OCI-M2 (cell line): ENCODE results near the gene CYB561.
"Not testable (repeated sequence)": the region's sequence is repeated elsewhere in the genome, so short reads cannot be mapped to it uniquely, and the experiment has no call there.

ENCODE experiments used
- DNase-seq: peaks from one replicate; lab custom pipeline; 2025; ENCODE audit not compliant: unreplicated experiment; lab: John Stamatoyannopoulos, UW

The CYB561 gene

GRCh38 chr17:63479495-63480184 is 33.5 kb upstream of the CYB561 start:
- no peak for DNase-seq

GRCh38 chr17:63478814-63479494 is 32.8 kb upstream of the CYB561 start:
- DNase-seq: peak; percentile 25

GRCh38 chr17:63477480-63478440 is 31.7 kb upstream of the CYB561 start:
- no peak for DNase-seq

- no peak for DNase-seq
Measured at GRCh38 chr17:63476854-63477479, 30.9 kb upstream of the CYB561 start, which contains the start of gene ACE. Gene ACE, plus strand, starts transcription at chr17:63477061. Its CDS starts 34 bp downstream, at chr17:63477095.

GRCh38 chr17:63476459-63476853 is 30.4 kb upstream of the CYB561 start:
- no peak for DNase-seq

GRCh38 chr17:63475491-63476412 is 29.6 kb upstream of the CYB561 start:
- DNase-seq: no peak

- DNase-seq: no peak
Measured at GRCh38 chr17:63474586-63475460, 28.7 kb upstream of the CYB561 start.

GRCh38 chr17:63474174-63474573 is 28.1 kb upstream of the CYB561 start:
- no peak for DNase-seq

GRCh38 chr17:63468099-63468498 is 22.0 kb upstream of the CYB561 start:
- DNase-seq: not testable (repeated sequence)

- no peak for DNase-seq
Measured at GRCh38 chr17:63464691-63465236, 18.7 kb upstream of the CYB561 start.

GRCh38 chr17:63463771-63464170 is 17.7 kb upstream of the CYB561 start:
- DNase-seq: no peak

- DNase-seq: no peak
Measured at GRCh38 chr17:63460018-63460417, 13.9 kb upstream of the CYB561 start.

- DNase-seq: no peak
Measured at GRCh38 chr17:63458478-63458877, 12.4 kb upstream of the CYB561 start.

GRCh38 chr17:63455417-63455816 is 9.3 kb upstream of the CYB561 start:
- no peak for DNase-seq

GRCh38 chr17:63454915-63455314 is 8.8 kb upstream of the CYB561 start:
- no peak for DNase-seq

GRCh38 chr17:63454357-63454756 is 8.3 kb upstream of the CYB561 start:
- DNase-seq: not testable (repeated sequence)

- no peak for DNase-seq
Measured at GRCh38 chr17:63452962-63453551, 7.0 kb upstream of the CYB561 start.
